Mucosa of stomach (tissue), 1 donor: ENCODE measurements around the gene REG4.

Experiments
- H3K27me3 ChIP-seq: one replicate; pipeline ENCODE4 v1.7.0; 2013; ENCODE audit warnings: mild to moderate bottlenecking, low read length; ENCODE audit not compliant: control insufficient read depth, insufficient read depth
- H3K36me3 ChIP-seq: one replicate; pipeline ENCODE4 v1.7.0; 2013; ENCODE audit warnings: low read length; ENCODE audit not compliant: control insufficient read depth, insufficient read depth
- H3K4me1 ChIP-seq: one replicate; pipeline ENCODE4 v1.7.0; 2013; ENCODE audit warnings: mild to moderate bottlenecking, low read length; ENCODE audit not compliant: control insufficient read depth, insufficient read depth
- H3K4me3 ChIP-seq: one replicate; pipeline ENCODE4 v1.7.0; 2013; ENCODE audit warnings: low read length
- H3K9ac ChIP-seq: one replicate; pipeline ENCODE4 v1.7.0; 2013; ENCODE audit warnings: mild to moderate bottlenecking, low read length, moderate library complexity
- H3K9me3 ChIP-seq: one replicate; pipeline ENCODE4 v1.7.0; 2013; ENCODE audit warnings: mild to moderate bottlenecking, low read length, moderate library complexity; ENCODE audit not compliant: control insufficient read depth
- donor health status: Pancreatic carcinoma.

REG4 gene

GRCh38 chr1:119828266-119828665 lies 17.0 kb upstream of the REG4 start:
- peaks cover under 1% of the 10 kb centered on the region for H3K27me3 ChIP-seq
- no peak overlapping the region for H3K9ac ChIP-seq
- H3K9me3 ChIP-seq = no peaks in the 10 kb centered on the region
- no peak overlapping the region for H3K4me3 ChIP-seq
- H3K4me1 ChIP-seq = no peaks in the 10 kb centered on the region
- no peaks in the 10 kb centered on the region for H3K36me3 ChIP-seq

- H3K4me1 ChIP-seq = no peaks in the 10 kb centered on the region
- H3K27me3 ChIP-seq = peaks cover 7% of the 10 kb centered on the region
- H3K36me3 ChIP-seq = no peaks in the 10 kb centered on the region
- no peaks in the 10 kb centered on the region for H3K9me3 ChIP-seq
- H3K4me3 ChIP-seq = no peak overlapping the region
- no peak overlapping the region for H3K9ac ChIP-seq
Measured at GRCh38 chr1:119827010-119827409, 15.8 kb upstream of the REG4 start.

DNA sequence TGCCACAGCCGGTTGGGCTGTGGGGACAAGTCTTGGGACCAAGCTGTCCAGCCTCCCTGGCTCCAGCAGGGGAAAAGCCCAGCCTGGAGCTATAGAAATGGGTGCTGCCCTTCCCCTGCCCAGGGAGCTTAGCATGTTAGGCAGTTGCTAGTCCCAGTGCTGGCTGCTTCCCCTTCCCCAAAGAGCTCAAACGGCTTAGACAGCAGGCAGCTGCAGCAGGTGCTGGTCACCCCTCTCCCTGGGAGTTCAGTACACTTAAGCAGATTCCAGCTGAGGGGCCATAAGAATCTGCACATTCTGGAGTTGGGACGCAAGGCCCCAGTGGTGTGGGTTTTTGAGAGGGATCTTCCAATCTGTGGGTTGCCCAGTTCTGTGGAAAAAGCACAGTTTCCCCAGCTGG lies 11.1 kb upstream of the REG4 start:
- peaks cover 7% of the 10 kb centered on the region for H3K27me3 ChIP-seq
- no peak overlapping the region for H3K4me3 ChIP-seq
- no peaks in the 10 kb centered on the region for H3K9me3 ChIP-seq
- H3K9ac ChIP-seq = no peak overlapping the region
- no peaks in the 10 kb centered on the region for H3K4me1 ChIP-seq
- no peaks in the 10 kb centered on the region for H3K36me3 ChIP-seq

DNA sequence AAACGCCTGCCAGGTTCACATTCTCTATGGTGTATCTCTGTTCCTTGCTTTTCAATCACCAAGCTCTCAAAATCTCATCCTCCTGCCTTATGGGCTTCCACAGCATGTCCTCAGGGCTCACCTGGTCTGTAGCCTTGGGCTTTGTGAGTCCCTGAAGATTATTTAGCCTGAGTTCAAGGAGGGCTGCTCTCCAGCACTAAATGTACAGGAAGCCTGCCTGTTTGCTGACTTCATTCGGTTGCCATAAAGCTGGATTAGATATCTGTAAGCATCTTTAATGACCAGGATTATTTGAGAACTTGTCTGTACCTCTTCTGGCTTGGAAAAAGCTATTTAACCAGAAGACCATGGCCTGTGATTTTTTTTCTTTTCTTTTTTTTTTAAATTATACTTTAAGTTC lies 6.9 kb upstream of the REG4 start:
- Histone ChIP-seq H3K4me1 (peaks cover 23% of the 10 kb centered on the region), H3K27me3 (peaks cover 6% of the 10 kb centered on the region), H3K4me3 (no peak overlapping the region), H3K9me3 (no peaks in the 10 kb centered on the region), H3K36me3 (no peaks in the 10 kb centered on the region), H3K9ac (no peak overlapping the region)

DNA sequence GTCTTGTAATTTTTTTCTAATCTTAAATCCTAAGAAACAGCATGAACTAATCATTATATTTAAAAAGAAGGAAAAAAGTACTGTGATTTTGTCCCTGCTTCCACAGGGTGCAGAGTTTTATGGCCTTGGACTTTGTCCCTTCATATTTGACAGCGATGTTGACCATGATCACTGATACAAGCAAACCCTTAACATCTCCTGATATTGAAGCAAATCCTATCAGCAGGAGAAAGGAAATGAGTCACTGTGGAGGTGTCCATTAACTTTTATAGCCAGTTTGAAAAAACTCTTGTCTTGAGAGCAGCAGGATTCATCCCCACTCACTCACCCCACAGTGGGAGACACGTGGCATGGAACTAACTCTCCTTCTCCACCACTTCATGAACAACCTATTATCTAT lies 5.1 kb upstream of the REG4 start:
- Histone ChIP-seq H3K27me3 (no peaks in the 10 kb centered on the region), H3K4me1 (peaks cover 33% of the 10 kb centered on the region), H3K9ac (no peak overlapping the region), H3K36me3 (no peaks in the 10 kb centered on the region), H3K4me3 (no peak overlapping the region), H3K9me3 (no peaks in the 10 kb centered on the region)

DNA sequence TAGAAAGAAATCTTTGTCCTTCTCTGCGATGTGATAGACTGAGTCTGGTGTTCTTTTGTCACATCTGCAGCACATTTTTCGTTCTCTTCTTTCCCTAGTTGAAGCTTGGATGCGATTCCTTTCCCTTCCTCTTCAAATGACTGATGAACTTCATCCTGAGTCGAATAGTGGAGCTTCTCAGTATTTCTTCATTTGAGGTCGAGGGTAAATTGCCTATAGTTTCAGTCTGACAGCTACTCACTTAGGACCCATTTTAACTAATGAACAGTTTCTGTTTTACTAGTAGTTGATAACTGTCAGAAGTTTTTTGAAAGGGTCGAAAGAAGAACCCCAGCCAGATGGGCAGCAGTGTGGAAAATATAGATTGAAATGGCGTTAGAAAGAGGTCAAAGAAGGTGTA lies 4.7 kb upstream of the REG4 start:
- Histone ChIP-seq H3K4me3 (no peak overlapping the region), H3K27me3 (no peaks in the 10 kb centered on the region), H3K4me1 (peaks cover 36% of the 10 kb centered on the region), H3K36me3 (no peaks in the 10 kb centered on the region), H3K9me3 (no peaks in the 10 kb centered on the region), H3K9ac (no peak overlapping the region)

DNA sequence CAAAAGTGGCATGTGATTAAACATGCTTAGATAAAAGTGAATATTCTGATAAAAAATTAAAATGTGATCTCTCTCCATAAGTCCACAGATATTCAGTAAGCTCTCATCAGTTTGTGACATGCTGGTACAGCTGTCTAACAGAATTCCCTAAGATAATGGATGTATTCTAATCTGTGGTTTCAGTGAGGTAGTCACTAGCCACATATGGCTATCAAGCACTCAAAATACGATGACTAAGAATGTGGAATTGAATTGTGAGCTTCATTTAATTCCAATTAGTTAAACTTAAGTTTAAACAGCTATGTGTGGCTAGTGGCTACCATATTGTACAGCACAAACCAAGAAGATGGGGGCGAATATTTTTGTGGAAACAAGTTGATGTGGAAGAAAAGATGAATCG lies 4.1 kb upstream of the REG4 start:
- Histone ChIP-seq H3K4me3 (no peak overlapping the region), H3K36me3 (no peaks in the 10 kb centered on the region), H3K9ac (no peak overlapping the region), H3K27me3 (no peaks in the 10 kb centered on the region), H3K9me3 (no peaks in the 10 kb centered on the region), H3K4me1 (peaks cover 40% of the 10 kb centered on the region)

DNA sequence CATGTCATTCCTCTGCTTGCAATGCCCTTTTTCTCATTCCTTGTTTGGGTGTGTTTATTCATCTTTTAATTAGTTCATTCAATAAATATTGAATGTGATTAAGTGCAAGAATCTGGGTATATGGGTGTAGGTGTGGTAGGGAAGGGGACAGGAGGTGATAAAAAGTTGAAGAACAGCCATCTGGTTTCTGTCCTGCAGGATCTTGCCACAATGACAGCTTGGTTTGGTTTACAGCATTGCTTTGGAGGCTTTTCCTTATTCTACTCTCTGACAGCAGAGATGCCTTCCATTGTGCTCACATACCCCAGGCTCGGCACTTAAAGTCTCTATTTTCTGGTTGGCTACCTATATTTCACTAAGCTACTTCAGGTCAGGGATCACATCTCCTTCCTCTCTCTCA lies 3.0 kb upstream of the REG4 start:
- Histone ChIP-seq H3K27me3 (no peaks in the 10 kb centered on the region), H3K4me3 (no peak overlapping the region), H3K9ac (no peak overlapping the region), H3K36me3 (no peaks in the 10 kb centered on the region), H3K4me1 (peaks cover 41% of the 10 kb centered on the region), H3K9me3 (no peaks in the 10 kb centered on the region)

DNA sequence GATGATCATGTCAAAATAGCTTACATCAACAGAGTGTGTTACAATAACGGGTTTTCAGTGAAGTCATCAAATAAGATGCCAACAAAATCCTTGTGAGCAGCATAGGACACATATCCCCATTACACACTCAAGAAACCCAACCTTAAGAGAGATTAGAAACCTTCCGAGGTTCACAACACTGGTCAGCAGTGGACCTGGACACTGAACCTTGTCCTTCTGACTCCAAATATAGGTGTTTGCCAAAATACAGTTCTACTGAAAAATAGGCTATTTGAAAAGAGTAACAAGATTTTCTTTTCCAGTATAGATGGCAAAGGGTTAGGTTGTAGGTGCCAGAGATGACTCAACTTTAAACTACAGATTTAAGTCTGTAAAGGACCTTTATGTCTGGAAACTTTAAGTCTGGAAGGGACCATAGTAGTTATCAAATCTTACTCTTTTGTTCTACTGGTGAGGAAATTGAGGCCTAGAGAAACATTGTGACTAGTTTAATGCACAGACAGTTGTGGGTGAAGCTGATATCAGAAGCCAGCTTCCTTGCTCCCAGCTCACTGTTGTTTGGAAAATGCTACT lies 811 bp upstream of the REG4 start:
- Histone ChIP-seq H3K27me3 (no peaks in the 10 kb centered on the region), H3K9ac (no peak overlapping the region), H3K9me3 (no peaks in the 10 kb centered on the region), H3K4me1 (peaks cover 49% of the 10 kb centered on the region), H3K4me3 (no peak overlapping the region), H3K36me3 (no peaks in the 10 kb centered on the region)

DNA sequence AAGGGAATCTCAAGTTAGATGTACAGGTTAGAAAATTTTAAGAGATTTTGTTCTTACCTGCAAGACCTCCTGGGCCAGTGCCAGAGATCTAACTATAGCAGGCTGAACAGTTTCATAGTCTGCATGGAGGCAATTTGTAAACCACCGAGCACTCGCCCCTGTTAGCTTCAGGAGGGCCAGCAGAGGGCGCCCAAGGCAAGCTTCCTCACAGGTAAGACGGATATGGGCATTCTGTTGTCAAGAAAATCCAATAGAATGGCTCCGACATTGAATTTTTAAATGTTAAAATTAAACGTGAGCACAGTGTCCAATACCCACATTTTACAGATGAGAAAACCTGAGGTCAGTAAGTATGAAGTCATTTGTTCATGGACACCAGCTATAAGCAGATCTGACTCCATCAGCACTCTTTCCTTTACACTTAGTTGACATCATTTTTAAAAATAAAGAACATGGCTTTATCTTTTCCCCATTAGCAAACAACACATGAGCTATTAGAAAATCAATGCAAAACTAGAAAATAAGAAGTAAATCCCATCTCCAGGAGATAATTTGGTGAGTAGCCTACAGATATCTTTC lies 2.2 kb downstream of the REG4 start:
- Histone ChIP-seq H3K9me3 (no peaks in the 10 kb centered on the region), H3K4me3 (no peak overlapping the region), H3K9ac (no peak overlapping the region), H3K27me3 (no peaks in the 10 kb centered on the region), H3K36me3 (no peaks in the 10 kb centered on the region), H3K4me1 (peaks cover 26% of the 10 kb centered on the region)

DNA sequence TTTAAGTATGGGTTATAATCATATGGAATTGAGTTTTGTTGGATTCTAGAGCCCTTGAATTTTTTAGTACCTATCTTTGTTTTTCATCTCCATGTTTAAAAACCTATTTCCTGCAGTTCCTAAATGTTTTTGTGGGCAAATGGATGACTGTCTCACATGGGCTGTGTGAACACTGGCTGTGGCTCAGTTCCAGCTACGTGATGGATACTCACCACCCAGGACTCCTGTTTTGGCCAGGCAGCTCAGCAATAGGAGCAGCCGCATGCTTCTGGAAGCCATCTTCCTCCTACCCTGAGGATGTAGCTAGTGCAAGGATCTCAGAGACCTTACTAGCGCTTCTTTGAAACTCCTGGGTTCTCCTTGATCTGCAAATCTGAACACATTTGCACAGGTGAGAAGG lies 2.8 kb downstream of the REG4 start:
- Histone ChIP-seq H3K27me3 (no peaks in the 10 kb centered on the region), H3K4me1 (peaks cover 26% of the 10 kb centered on the region), H3K4me3 (no peak overlapping the region), H3K9ac (no peak overlapping the region), H3K9me3 (no peaks in the 10 kb centered on the region), H3K36me3 (no peaks in the 10 kb centered on the region)

- Histone ChIP-seq H3K27me3 (no peaks in the 10 kb centered on the region), H3K4me1 (peaks cover 16% of the 10 kb centered on the region), H3K9ac (no peak overlapping the region), H3K9me3 (no peaks in the 10 kb centered on the region), H3K36me3 (no peaks in the 10 kb centered on the region), H3K4me3 (no peak overlapping the region)
Measured at GRCh38 chr1:119806489-119806888, 4.8 kb downstream of the REG4 start.

DNA sequence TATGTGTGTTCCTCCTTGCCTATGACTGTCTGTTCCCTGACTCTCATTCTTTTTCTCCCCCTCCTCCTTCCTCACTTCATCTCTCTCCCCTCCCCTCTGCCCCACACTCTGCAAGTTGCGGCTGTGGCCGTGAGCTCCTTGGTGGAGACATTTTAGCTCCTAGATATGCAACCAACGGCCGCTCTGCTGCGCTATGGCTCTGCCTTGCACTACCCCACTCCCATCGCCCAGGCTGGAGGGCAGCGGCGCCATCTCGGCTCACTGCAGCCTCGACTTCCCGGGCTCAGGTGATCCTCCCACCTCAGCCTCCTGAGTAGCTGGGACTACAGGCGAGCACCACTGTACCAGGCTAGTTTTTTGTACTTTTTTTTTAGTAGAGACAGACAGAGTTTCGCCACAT lies 5.5 kb downstream of the REG4 start:
- Histone ChIP-seq H3K9ac (no peak overlapping the region), H3K36me3 (no peaks in the 10 kb centered on the region), H3K4me1 (peaks cover 11% of the 10 kb centered on the region), H3K9me3 (no peaks in the 10 kb centered on the region), H3K27me3 (no peaks in the 10 kb centered on the region), H3K4me3 (no peak overlapping the region)
